ENCODE measurements around the gene MOG.

DNA sequence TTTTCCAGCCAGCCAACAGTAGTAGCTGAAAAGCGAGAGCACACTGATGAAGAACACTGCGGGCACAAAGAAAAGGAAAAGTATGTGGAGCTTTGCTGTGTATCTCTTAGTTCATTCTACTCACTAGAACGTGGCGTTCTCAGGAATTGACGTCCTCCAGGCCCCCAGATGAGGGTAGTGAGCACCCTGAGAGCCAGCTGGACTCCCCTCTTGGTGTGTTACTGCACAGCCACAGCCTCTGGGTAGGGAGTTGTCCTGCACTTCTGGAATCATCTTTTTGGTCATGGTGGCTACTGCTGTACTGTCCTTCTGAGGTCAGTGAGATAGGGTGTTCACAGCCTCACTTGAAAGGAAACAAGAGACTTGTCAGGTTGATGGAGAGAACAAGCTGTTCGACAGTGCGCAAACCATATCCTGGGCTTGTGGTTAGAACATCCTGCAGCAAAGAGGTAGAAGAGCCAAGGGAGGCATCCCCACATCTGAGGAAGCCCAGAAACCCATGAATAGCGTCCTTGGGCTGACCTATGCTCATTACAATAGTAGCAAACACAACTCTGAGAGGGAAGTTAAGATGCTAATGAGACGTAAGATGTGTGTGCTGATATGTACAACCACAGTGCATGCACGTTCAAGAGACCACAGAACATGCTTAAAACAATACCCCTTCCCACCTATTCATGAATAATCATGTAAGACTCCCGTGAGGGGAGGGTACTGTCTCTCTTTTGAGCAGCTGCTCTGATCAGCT, 51.7 kb downstream of the MOG start:
- TF ChIP-seq, protein P1, sequence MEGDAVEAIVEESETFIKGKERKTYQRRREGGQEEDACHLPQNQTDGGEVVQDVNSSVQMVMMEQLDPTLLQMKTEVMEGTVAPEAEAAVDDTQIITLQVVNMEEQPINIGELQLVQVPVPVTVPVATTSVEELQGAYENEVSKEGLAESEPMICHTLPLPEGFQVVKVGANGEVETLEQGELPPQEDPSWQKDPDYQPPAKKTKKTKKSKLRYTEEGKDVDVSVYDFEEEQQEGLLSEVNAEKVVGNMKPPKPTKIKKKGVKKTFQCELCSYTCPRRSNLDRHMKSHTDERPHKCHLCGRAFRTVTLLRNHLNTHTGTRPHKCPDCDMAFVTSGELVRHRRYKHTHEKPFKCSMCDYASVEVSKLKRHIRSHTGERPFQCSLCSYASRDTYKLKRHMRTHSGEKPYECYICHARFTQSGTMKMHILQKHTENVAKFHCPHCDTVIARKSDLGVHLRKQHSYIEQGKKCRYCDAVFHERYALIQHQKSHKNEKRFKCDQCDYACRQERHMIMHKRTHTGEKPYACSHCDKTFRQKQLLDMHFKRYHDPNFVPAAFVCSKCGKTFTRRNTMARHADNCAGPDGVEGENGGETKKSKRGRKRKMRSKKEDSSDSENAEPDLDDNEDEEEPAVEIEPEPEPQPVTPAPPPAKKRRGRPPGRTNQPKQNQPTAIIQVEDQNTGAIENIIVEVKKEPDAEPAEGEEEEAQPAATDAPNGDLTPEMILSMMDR (IDR thresholded peaks at IDR 0.05; ENCODE audit: low read depth, low read length, poor library complexity, severe bottlenecking): no peak
- no peak for TF ChIP-seq EZH2phosphoT487 (IDR thresholded peaks at IDR 0.05; ENCODE audit: borderline replicate concordance, low read length)
